WI38 (cell line): Measurements from ENCODE around the gene CYTL1.
A peak's percentile ranks its signal among the peaks of the same experiment; 100 is the strongest.

Experiments
- H3K4me3 ChIP-seq: 2 replicates; pipeline ENCODE4 v1.5.1; 2011; ENCODE audit warnings: low read depth, mild to moderate bottlenecking, control low read depth, low read length
- TF ChIP-seq, protein P1 (sequence below): IDR thresholded peaks from 2 replicates; pipeline ENCODE4 v1.5.1; 2012; ENCODE audit warnings: low read depth, mild to moderate bottlenecking, control low read depth, low read length

Gene CYTL1

DNA sequence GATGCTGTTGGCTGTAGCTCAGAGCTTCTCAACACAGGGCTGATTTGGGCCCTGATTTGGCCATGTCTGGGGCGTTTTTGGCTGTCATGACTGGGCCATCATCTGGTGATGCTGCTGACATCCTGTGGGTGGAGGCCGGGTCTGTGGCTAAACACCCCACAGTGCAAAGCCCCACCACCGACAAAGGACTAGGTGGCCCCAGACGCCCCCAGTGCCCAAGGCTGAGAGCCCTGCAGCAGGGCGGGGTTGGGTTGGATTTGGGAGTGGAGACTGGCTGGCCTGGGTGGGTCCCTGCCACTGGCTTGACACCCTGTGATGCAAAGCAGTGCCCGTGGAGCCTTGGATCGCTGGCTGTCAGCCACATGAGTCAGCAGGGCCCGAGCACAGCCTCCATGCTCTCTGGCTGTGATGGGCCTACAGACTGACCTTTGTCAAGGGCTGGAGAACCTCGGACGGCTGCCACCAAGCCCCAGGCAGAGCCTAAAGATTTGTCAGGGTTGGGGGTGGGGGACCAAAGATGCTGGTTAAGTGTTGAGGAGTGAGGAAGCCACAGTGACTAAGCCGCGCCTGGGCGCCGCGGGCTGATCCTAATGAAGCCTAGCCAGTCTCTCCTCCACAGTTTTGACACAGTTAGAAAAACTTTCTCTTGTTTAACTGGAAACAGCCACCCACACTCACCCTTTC, 28.3 kb downstream of the CYTL1 start:
- TF ChIP-seq, protein P1, sequence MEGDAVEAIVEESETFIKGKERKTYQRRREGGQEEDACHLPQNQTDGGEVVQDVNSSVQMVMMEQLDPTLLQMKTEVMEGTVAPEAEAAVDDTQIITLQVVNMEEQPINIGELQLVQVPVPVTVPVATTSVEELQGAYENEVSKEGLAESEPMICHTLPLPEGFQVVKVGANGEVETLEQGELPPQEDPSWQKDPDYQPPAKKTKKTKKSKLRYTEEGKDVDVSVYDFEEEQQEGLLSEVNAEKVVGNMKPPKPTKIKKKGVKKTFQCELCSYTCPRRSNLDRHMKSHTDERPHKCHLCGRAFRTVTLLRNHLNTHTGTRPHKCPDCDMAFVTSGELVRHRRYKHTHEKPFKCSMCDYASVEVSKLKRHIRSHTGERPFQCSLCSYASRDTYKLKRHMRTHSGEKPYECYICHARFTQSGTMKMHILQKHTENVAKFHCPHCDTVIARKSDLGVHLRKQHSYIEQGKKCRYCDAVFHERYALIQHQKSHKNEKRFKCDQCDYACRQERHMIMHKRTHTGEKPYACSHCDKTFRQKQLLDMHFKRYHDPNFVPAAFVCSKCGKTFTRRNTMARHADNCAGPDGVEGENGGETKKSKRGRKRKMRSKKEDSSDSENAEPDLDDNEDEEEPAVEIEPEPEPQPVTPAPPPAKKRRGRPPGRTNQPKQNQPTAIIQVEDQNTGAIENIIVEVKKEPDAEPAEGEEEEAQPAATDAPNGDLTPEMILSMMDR = no peak

DNA sequence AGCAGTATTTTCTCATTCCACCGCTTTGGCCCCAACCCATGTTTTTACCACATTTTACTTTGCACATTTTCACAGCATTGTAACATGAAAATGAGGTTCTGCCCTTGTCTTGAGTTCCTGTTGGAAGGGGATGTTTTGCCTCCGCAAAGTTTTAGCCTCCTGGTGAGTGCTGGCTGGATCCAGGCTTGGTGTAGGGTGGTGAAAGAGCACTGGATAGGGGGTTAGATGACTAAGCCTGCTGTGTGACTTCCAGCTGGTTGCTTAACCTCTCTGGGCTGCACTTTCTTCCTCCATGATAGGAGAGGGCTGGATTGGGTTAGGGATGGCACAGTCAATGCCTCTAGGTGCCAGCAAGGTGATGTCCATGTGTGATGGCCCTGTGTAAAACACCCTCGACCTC, 28.9 kb downstream of the CYTL1 start:
- TF ChIP-seq, protein P1 = no peak
- H3K4me3 ChIP-seq = no peak overlapping the region

More for the DNA sequence above, 28.3 kb downstream of the CYTL1 start:
- H3K4me3 ChIP-seq = no peak overlapping the region

DNA sequence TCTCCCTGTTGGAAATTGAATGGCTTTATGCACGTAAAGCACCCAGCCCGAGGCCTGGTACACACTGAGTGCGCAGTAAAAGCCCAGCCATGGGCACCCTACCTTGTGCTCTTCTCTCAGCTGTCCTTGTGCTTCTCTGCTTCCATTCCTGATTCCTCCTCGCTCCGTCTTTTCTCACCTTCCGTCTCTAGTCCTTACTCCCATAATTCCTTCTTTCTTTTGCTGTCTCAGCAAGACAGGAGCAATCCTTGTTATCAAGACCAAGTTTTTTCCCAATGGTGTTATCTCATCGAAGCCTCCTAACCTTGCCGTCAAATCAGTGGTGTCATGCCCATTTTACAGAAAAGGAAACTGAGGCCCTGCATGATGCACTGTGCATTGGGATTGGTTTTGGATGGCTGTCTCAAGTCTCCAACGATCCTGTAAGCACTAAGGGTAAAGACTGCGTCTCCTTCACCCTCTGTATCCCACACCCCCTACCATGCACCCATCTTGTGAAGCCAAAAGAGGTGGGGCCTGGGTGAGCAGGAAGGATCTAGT, 30.1 kb downstream of the CYTL1 start:
- no peak overlapping the region for H3K4me3 ChIP-seq
- TF ChIP-seq, protein P1 = no peak

DNA sequence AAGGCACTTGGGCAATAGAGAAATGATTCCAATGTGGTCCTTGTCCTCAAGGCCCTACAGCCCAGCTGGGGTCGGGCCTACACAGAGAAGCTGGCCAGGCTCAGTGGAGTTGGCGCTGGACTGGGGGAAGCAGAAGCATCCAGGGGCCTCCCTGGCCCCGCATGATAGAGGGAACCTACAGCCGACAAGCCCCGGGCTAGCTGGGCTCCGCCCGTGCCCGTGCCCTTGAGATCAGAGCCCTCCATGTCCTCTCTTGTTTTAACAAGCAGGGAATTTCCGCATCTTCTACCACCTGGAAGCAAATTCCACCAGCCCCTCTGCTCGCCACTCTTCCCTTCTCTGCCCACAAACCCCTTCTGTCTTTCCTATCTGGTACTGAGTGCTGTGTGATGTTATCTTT, 31.6 kb downstream of the CYTL1 start:
- TF ChIP-seq, protein P1 = no peak

DNA sequence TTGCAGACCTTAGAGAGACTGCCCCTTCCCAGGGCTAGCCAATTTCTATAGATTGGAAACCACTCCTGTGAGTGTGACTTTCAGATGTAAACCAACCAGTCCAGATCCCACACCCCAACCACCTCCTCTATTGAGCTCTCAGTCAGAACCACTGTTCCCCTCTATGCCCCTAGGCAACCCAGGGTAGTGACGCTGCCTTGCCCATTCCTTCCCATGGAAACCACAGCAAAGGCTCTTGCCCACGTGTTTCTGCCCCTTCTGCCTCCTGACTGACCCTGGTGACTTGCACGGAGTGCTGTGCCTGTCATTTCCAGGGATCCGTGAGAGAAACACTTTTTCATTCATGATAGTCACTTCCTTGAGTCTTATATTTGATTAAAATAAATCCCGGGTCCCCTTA, 32.4 kb downstream of the CYTL1 start:
- TF ChIP-seq, protein P1 = no peak

More for the DNA sequence above, 31.6 kb downstream of the CYTL1 start:
- H3K4me3 ChIP-seq = no peak overlapping the region

DNA sequence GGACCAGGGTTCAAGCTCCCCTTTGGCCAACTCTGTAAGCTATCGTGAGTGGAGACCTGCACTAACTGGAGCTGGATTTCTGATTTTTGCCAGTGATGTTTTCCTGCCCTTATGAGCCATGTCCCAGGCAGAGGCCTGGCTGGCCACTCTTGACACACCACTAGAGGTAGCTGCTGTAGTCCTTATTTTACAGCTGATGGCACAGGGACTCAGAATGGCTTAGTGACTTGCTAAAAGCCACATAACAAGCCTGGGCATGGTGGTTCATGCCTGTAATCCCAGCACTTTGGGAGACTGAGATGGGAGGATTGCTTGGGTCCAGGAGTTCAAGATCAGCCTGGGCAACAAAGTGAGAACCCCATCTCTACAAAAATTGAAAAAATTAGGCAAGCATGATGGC, 33.4 kb downstream of the CYTL1 start:
- TF ChIP-seq, protein P1 = peak; percentile 35; the same call in 1 of the 2 replicates
- no peak overlapping the region for H3K4me3 ChIP-seq

More for the DNA sequence above, 32.4 kb downstream of the CYTL1 start:
- H3K4me3 ChIP-seq = no peak overlapping the region

DNA sequence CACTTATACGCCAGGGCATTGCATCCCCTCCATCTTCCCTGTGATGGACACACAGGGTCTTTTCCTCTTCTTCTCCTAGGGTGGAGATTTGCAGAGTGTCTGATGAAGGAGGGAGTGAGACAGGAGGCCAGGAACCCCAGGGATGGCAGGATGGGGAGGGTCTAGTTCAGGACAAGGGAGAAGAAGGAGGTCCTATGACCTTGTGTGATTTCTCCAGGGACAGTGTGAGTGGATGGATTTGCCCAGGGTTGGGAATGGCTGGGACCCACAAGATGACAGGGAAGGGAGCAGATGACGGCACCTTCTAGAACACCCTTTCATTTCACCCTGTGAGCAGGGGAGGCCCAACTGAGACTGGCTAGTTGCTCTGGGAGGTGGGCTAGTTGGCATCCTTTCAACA, 34.2 kb downstream of the CYTL1 start:
- TF ChIP-seq, protein P1 = no peak
- H3K4me3 ChIP-seq = no peak overlapping the region
